GM18520 (cell line): ENCODE results near the gene ELOB.

Experiments used
- ATAC-seq: cut with Tn5 transposase; IDR thresholded peaks from one replicate; pipeline ENCODE4 v1.9.1; 2021; ENCODE audit not compliant: unreplicated experiment

The ELOB gene

GRCh38 chr16:2751577-2752034, 25.5 kb downstream of the ELOB start:
- ATAC-seq = peak; percentile 13

- no peak for ATAC-seq
Observed at GRCh38 chr16:2749936-2750335, 27.1 kb downstream of the ELOB start.

- no peak for ATAC-seq
Observed at GRCh38 chr16:2749476-2749875, 27.6 kb downstream of the ELOB start.

- no peak for ATAC-seq
Observed at GRCh38 chr16:2748757-2749455, 28.2 kb downstream of the ELOB start.

GRCh38 chr16:2745961-2746360, 31.1 kb downstream of the ELOB start:
- no peak for ATAC-seq

GRCh38 chr16:2745116-2745890, 31.8 kb downstream of the ELOB start:
- ATAC-seq = no peak

GRCh38 chr16:2744711-2745110, 32.4 kb downstream of the ELOB start:
- no peak for ATAC-seq

GRCh38 chr16:2743007-2743810, 33.9 kb downstream of the ELOB start:
- no peak for ATAC-seq

- ATAC-seq = no peak
Observed at GRCh38 chr16:2742323-2743006, 34.6 kb downstream of the ELOB start.

- no peak for ATAC-seq
Observed at GRCh38 chr16:2741168-2741567, 35.9 kb downstream of the ELOB start.

GRCh38 chr16:2740476-2740875, 36.6 kb downstream of the ELOB start:
- ATAC-seq = no peak

- ATAC-seq = no peak
Observed at GRCh38 chr16:2739625-2740430, 37.3 kb downstream of the ELOB start.

GRCh38 chr16:2738615-2739014, 38.5 kb downstream of the ELOB start:
- no peak for ATAC-seq

GRCh38 chr16:2737895-2738418, 39.1 kb downstream of the ELOB start:
- no peak for ATAC-seq

GRCh38 chr16:2737238-2737605, 39.9 kb downstream of the ELOB start:
- ATAC-seq = no peak

GRCh38 chr16:2736476-2737237, 40.4 kb downstream of the ELOB start:
- no peak for ATAC-seq

- no peak for ATAC-seq
Observed at GRCh38 chr16:2734844-2735515, 42.1 kb downstream of the ELOB start.

GRCh38 chr16:2728034-2728433, 49.0 kb downstream of the ELOB start:
- no peak for ATAC-seq

- ATAC-seq = no peak
Observed at GRCh38 chr16:2726923-2727322, 50.2 kb downstream of the ELOB start.
